GM12878 (cell line): Measurements from ENCODE around the gene ZNF436. TPM values are rescaled to one million over a fixed set of nuclear protein-coding genes. Genes with fewer than 3 reads are reported as not detected.
A peak's percentile ranks its signal among the peaks of the same experiment; 100 is the strongest.

Experiments
- ASH2L ChIP-seq: fragments of 300-600, 200-600 bp; sonication (generic); IDR thresholded peaks from 2 replicates; pipeline ENCODE4 v1.6.1; 2017; ENCODE audit warnings: low read depth, mild to moderate bottlenecking, borderline replicate concordance
- ATF7 ChIP-seq: fragments of 450-650 bp; IDR thresholded peaks from 2 replicates; pipeline ENCODE4 v1.6.1; 2016; ENCODE audit warnings: low read depth, mild to moderate bottlenecking
- BCLAF1 ChIP-seq: fragments of 450-650 bp; IDR thresholded peaks from 2 replicates; pipeline ENCODE4 v1.6.1; 2017; ENCODE audit warnings: antibody characterized with exemption, mild to moderate bottlenecking, moderate library complexity
- CBX3 ChIP-seq: fragments of 200-600 bp; sonication (generic); IDR thresholded peaks from 2 replicates; pipeline ENCODE4 v1.6.1; 2016; ENCODE audit warnings: low read depth, borderline replicate concordance
- CUX1 ChIP-seq: IDR thresholded peaks from 2 replicates; pipeline ENCODE4 v1.6.1; 2012; ENCODE audit warnings: improper control_type of control experiment, low read depth, low read length; ENCODE audit not compliant: insufficient replicate concordance
- E2F4 ChIP-seq: IDR thresholded peaks from 2 replicates; pipeline ENCODE4 v1.6.1; 2012; ENCODE audit warnings: low read depth, low read length, improper control_type of control experiment
- FOS ChIP-seq: IDR thresholded peaks from 3 replicates; pipeline ENCODE4 v1.6.1; 2011; ENCODE audit warnings: borderline replicate concordance; ENCODE audit not compliant: insufficient read length; ENCODE audit errors: extremely low read depth
- FOXK2 ChIP-seq: fragments of 450-650 bp; IDR thresholded peaks from 2 replicates; pipeline ENCODE4 v1.6.1; 2017; ENCODE audit warnings: mild to moderate bottlenecking, moderate library complexity
- HCFC1 ChIP-seq: fragments of 150-350 bp; IDR thresholded peaks from 2 replicates; pipeline ENCODE4 v1.6.1; 2014; ENCODE audit warnings: low read length
- HDAC6 ChIP-seq: fragments of 200-600 bp; sonication (generic); IDR thresholded peaks from one replicate; pipeline ENCODE4 v1.8.0; 2017; ENCODE audit warnings: antibody characterized with exemption; ENCODE audit not compliant: unreplicated experiment
- IRF4 ChIP-seq: IDR thresholded peaks from 2 replicates; pipeline ENCODE4 v1.6.1; 2011; ENCODE audit warnings: low read depth, low read length
- KDM1A ChIP-seq: fragments of 200-600 bp; sonication (generic); IDR thresholded peaks from 2 replicates; pipeline ENCODE4 v1.6.1; 2016; ENCODE audit warnings: borderline replicate concordance
- MXI1 ChIP-seq: fragments of 150-350 bp; IDR thresholded peaks from 2 replicates; pipeline ENCODE4 v1.6.1; 2011; ENCODE audit warnings: low read depth, mild to moderate bottlenecking, inconsistent platforms, low read length, improper control_type of control experiment
- NFXL1 ChIP-seq: fragments of 450-650 bp; IDR thresholded peaks from 2 replicates; pipeline ENCODE4 v1.6.1; 2017; ENCODE audit warnings: antibody characterized with exemption, mild to moderate bottlenecking, borderline replicate concordance
- NFYA ChIP-seq: IDR thresholded peaks from 2 replicates; pipeline ENCODE4 v1.6.1; 2011; ENCODE audit warnings: low read depth, mild to moderate bottlenecking, low read length, improper control_type of control experiment, borderline replicate concordance
- PAX8 ChIP-seq: fragments of 450-650 bp; IDR thresholded peaks from 2 replicates; pipeline ENCODE4 v1.6.1; 2017; ENCODE audit warnings: mild to moderate bottlenecking, moderate library complexity
- SMAD5 ChIP-seq: IDR thresholded peaks from 2 replicates; pipeline ENCODE4 v1.6.1; 2016; ENCODE audit warnings: antibody characterized with exemption, low read depth
- TAF1 ChIP-seq: IDR thresholded peaks from 2 replicates; pipeline ENCODE4 v1.6.1; 2011; ENCODE audit warnings: mild to moderate bottlenecking, low read depth, low read length, borderline replicate concordance
- TBL1XR1 ChIP-seq: IDR thresholded peaks from 2 replicates; pipeline ENCODE4 v1.6.1; 2012; ENCODE audit warnings: low read depth, low read length, improper control_type of control experiment
- WRNIP1 ChIP-seq: IDR thresholded peaks from 2 replicates; pipeline ENCODE4 v1.6.1; 2011; ENCODE audit warnings: low read depth, low read length, improper control_type of control experiment, borderline replicate concordance
- YY1 ChIP-seq: IDR thresholded peaks from 2 replicates; pipeline ENCODE4 v1.6.1; 2011; ENCODE audit warnings: low read depth, mild to moderate bottlenecking, low read length
- ZBED1 ChIP-seq: IDR thresholded peaks from 2 replicates; pipeline ENCODE4 v1.6.1; 2016; ENCODE audit warnings: borderline replicate concordance
- polyA plus RNA-seq, 11 experiments: library from polyadenylated mRNA; depleted of rRNA in 4 of 11; unstranded in 6 of 11; stranded (reverse) in 5 of 11; fragments of >200 nt; fragmentation: Nextera tagmentation in 4 of 11; fragmentation: Illumina TruSeq in 1 of 11; extraction: Ambion mirVana in 4 of 11; extraction: Trizol in 1 of 11; gene quantifications; 1 replicate in 1 of 11; 2 replicates in 10 of 11; pipeline versions ENCODE4 v1.2.1 to v1.2.3, GENCODE V29; 2011 to 2016; ENCODE audit warnings: inconsistent platforms in 2 of 11, missing spikeins in 2 of 11, low read depth in 1 of 11
- total RNA-seq, 4 experiments: library from RNA; depleted of rRNA in 3 of 4; stranded (reverse); fragments of >200 nt in 3 of 4; fragmentation: Illumina TruSeq in 1 of 4; extraction: Trizol in 1 of 4; gene quantifications; 2 replicates each; pipeline versions ENCODE4 v1.2.1 to v1.2.3, GENCODE V29; 2013 to 2021

The ZNF436 gene
- total and polyA plus RNA-seq, 10 of the 15 experiments (the other 5 are each of a cell fraction or from before 2014, with no cell fraction given) = 0.85 to 4.7 (median 3.0) TPM

GRCh38 chr1:23344111-23344986, 25.3 kb downstream of the ZNF436 start, which contains the start of gene HNRNPR (continued):
- TF ChIP-seq CUX1 = no peak
- no peak; the same call in 1 of the 2 replicates for TF ChIP-seq TBL1XR1
- TF ChIP-seq KDM1A = no peak
- TF ChIP-seq MXI1 = peak; percentile 64
- TF ChIP-seq NFYA = peak; percentile 43; the same call in 1 of the 2 replicates
- peak; percentile 93; the same call in 1 of the 2 replicates for TF ChIP-seq TAF1
- no peak for TF ChIP-seq WRNIP1
- peak; percentile 63 for TF ChIP-seq HCFC1
- TF ChIP-seq BCLAF1 = no peak
- no peak for TF ChIP-seq ATF7
- TF ChIP-seq E2F4 = peak; percentile 40
- TF ChIP-seq ASH2L = no peak
- TF ChIP-seq FOXK2 = no peak
- TF ChIP-seq FOS = peak; percentile 69
- no peak for TF ChIP-seq HDAC6
- no peak for TF ChIP-seq ZBED1
- TF ChIP-seq PAX8 = no peak
- TF ChIP-seq SMAD5 = peak; percentile 75
- TF ChIP-seq YY1 = peak; percentile 92
- TF ChIP-seq IRF4 = no peak
- TF ChIP-seq NFXL1 = no peak
- TF ChIP-seq CBX3 = no peak
